A673 (cell line): ENCODE results near the gene IVL. TPM values are rescaled to one million over a fixed set of nuclear protein-coding genes. Genes with fewer than 3 reads are reported as not detected.

Source experiments
- BruUV-seq: library from RNA; stranded (reverse); fragments of 400-500 nt; replicated peaks from 2 replicates; lab custom pipeline; 2021; lab: Mats Ljungman, UMichigan
- CTCF ChIA-PET: fragments of 300-600 bp; sonication (Branson Sonifier 250); formaldehyde crosslinking; loops from one replicate; lab custom pipeline; 2022; ENCODE audit warnings: antibody characterized with exemption; lab: Charles Lee
- POLR2A ChIA-PET: fragments of 300-600 bp; sonication (Branson Sonifier 250); formaldehyde crosslinking; loops from one replicate; lab custom pipeline; 2022; ENCODE audit warnings: antibody characterized with exemption; ENCODE audit not compliant: low non-redundant PET; lab: Charles Lee
- DNase-seq: peaks from one replicate; pipeline ENCODE4 v3.0.0-alpha.2; 2015; ENCODE audit warnings: low spot score
- H3K27ac ChIP-seq: fragments of 200-600 bp; sonication (generic); 2 replicates; pipeline ENCODE4 v1.5.1; 2016; ENCODE audit warnings: mixed run types, low read depth, mild to moderate bottlenecking, mixed read lengths, antibody characterized with exemption, low read length; ENCODE audit not compliant: poor library complexity, severe bottlenecking
- H3K27me3 ChIP-seq: fragments of 200-600 bp; sonication (generic); replicated peaks from 2 replicates; pipeline ENCODE4 v1.6.1; 2017; ENCODE audit warnings: mixed run types, low read depth, mild to moderate bottlenecking, mixed read lengths, antibody characterized with exemption, low read length; ENCODE audit not compliant: insufficient read depth, poor library complexity
- H3K36me3 ChIP-seq: fragments of 200-600 bp; sonication (generic); 2 replicates; pipeline ENCODE4 v1.6.1; 2016; ENCODE audit warnings: mixed run types, mild to moderate bottlenecking, mixed read lengths, antibody characterized with exemption, low read length; ENCODE audit not compliant: insufficient read depth, poor library complexity, severe bottlenecking
- H3K4me1 ChIP-seq: fragments of 200-600 bp; sonication (generic); 2 replicates; pipeline ENCODE4 v1.6.1; 2017; ENCODE audit warnings: mixed run types, mild to moderate bottlenecking, mixed read lengths, antibody characterized with exemption, low read length; ENCODE audit not compliant: insufficient read depth, poor library complexity, severe bottlenecking
- H3K4me3 ChIP-seq: fragments of 200-600 bp; sonication (generic); 2 replicates; pipeline ENCODE4 v1.5.1; 2016; ENCODE audit warnings: low read depth, mixed run types, mild to moderate bottlenecking, mixed read lengths, low read length; ENCODE audit not compliant: poor library complexity, severe bottlenecking
- H3K9me3 ChIP-seq: fragments of 200-600 bp; sonication (generic); 2 replicates; pipeline ENCODE4 v1.6.1; 2016; ENCODE audit warnings: mixed run types, low read depth, mild to moderate bottlenecking, mixed read lengths, antibody characterized with exemption, low read length; ENCODE audit not compliant: poor library complexity, severe bottlenecking
- EZH2 ChIP-seq: fragments of 200-600 bp; sonication (generic); IDR thresholded peaks from 2 replicates; pipeline ENCODE4 v1.6.1; 2017; ENCODE audit warnings: borderline replicate concordance, low read depth, mild to moderate bottlenecking, mixed read lengths, antibody characterized with exemption, low read length; ENCODE audit not compliant: poor library complexity, severe bottlenecking
- intact Hi-C: fragments of 100-400 bp; cut with micrococcal nuclease; formaldehyde crosslinking; loops from one replicate; pipeline ENCODE4 v1.10.0; 2022; ENCODE audit not compliant: unreplicated experiment
- total RNA-seq: library from RNA; stranded (reverse); gene quantifications from 2 replicates; pipeline ENCODE4 v1.2.3, GENCODE V29; 2021
- TF ChIP-seq, protein P1 (sequence below): fragments of 300-800, 200-600 bp; sonication (generic); conservative IDR thresholded peaks from 2 replicates; pipeline ENCODE4 v1.5.1; 2017; ENCODE audit warnings: low read depth, mild to moderate bottlenecking, antibody characterized with exemption, low read length, moderate library complexity, mixed read lengths

IVL gene
- total RNA-seq, 1 experiment from 2014 or later = not detected

- TF ChIP-seq EZH2 = no peak
- TF ChIP-seq, protein P1, sequence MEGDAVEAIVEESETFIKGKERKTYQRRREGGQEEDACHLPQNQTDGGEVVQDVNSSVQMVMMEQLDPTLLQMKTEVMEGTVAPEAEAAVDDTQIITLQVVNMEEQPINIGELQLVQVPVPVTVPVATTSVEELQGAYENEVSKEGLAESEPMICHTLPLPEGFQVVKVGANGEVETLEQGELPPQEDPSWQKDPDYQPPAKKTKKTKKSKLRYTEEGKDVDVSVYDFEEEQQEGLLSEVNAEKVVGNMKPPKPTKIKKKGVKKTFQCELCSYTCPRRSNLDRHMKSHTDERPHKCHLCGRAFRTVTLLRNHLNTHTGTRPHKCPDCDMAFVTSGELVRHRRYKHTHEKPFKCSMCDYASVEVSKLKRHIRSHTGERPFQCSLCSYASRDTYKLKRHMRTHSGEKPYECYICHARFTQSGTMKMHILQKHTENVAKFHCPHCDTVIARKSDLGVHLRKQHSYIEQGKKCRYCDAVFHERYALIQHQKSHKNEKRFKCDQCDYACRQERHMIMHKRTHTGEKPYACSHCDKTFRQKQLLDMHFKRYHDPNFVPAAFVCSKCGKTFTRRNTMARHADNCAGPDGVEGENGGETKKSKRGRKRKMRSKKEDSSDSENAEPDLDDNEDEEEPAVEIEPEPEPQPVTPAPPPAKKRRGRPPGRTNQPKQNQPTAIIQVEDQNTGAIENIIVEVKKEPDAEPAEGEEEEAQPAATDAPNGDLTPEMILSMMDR = no peak
- intact Hi-C loops = loop anchor here (5.0 to 10.0 kb wide), 3 partner anchors 181 to 349 kb away; partner anchors contain the start of gene SPRR2A
- ChIA-PET CTCF (no interaction called here), POLR2A (no interaction called here)
- no peak overlapping the region for H3K4me3 ChIP-seq
- H3K27me3 ChIP-seq = no peaks in the 10 kb centered on the region
- no peaks in the 10 kb centered on the region for H3K9me3 ChIP-seq
- H3K4me1 ChIP-seq = no peaks in the 10 kb centered on the region
- H3K27ac ChIP-seq = no peak overlapping the region
- no peak for DNase-seq
- no peaks in the 10 kb centered on the region for H3K36me3 ChIP-seq
- no TSS peak for BruUV-seq
Observed at GRCh38 chr1:152873495-152873894, 34.9 kb upstream of the IVL start.

DNA sequence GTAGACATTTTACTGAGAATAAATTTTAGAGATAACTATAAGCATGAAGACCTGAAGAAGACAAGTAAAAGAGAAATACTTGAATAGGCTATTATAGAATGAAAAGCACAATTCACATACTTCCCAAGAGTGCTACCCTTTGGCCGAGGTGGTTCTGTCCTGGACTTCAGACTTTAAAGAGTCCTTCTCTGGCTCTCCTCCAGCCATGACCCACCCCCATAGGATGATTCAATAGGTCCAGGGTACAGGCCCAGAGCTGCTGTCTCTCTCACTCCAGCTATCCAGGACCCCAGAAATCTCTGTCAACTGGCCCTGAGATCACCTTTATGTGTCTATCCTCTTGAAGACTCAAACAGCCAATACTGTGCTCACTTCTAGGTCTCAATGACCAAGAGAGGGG lies 31.5 kb upstream of the IVL start:
- intact Hi-C loops = loop anchor here (10.0 kb wide), 2 partner anchors 178 to 318 kb away; partner anchors contain the start of gene SPRR2A
- Histone ChIP-seq H3K4me1 (no peaks in the 10 kb centered on the region), H3K27me3 (no peaks in the 10 kb centered on the region), H3K36me3 (no peaks in the 10 kb centered on the region), H3K9me3 (no peaks in the 10 kb centered on the region), H3K27ac (no peak overlapping the region), H3K4me3 (no peak overlapping the region)
- no peak for DNase-seq
- no TSS peak for BruUV-seq
- ChIA-PET POLR2A (no interaction called here), CTCF (no interaction called here)
- no peak for TF ChIP-seq EZH2
- TF ChIP-seq, protein P1 = no peak

DNA sequence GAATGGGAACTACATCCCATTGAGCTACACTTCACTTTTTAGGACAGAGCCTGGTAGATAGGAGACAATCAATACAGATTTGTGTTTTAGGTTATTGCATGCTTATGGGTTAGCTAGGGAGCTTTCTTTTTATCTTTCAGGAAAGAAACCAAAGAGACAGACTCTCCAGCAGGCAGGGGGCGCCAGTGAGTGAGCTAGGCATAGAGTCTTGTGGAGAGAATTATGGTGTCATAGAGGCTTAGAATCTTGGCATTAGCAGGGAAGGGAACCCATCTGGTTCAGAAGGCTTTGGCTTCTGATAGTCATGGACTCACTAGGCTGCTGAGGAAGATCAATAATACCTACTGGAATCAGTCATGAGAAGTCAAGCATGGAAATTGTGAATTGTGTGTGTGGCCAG lies 30.3 kb upstream of the IVL start, which contains the start of gene SMCP:
SMCP (plus strand) TSS at position 281 of the 400 bp plus-strand sequence. CDS start 6,101 bp downstream, outside the sequence.
- peak; percentile 46 for DNase-seq
- no TSS peak for BruUV-seq
- ChIA-PET POLR2A (no interaction called here), CTCF (interaction anchor here (0.8 kb wide), 1 partner anchor 155 kb away, joined by 3 read pairs; no protein-coding TSS in a partner anchor)
- Histone ChIP-seq H3K9me3 (no peaks in the 10 kb centered on the region), H3K4me3 (no peak within 1 kb of the TSS), H3K27ac (no peak within 1 kb of the TSS), H3K27me3 (no peaks in the 10 kb centered on the region), H3K4me1 (no peaks in the 10 kb centered on the region), H3K36me3 (no peaks in the 10 kb centered on the region)
- TF ChIP-seq EZH2 = no peak
- TF ChIP-seq, protein P1 = peak; percentile 60
- intact Hi-C loops = loop anchor here (10.0 kb wide), 2 partner anchors 177 to 317 kb away; partner anchors contain the start of gene SPRR2A
